ENCODE data around the gene MTFR1L.

DNA sequence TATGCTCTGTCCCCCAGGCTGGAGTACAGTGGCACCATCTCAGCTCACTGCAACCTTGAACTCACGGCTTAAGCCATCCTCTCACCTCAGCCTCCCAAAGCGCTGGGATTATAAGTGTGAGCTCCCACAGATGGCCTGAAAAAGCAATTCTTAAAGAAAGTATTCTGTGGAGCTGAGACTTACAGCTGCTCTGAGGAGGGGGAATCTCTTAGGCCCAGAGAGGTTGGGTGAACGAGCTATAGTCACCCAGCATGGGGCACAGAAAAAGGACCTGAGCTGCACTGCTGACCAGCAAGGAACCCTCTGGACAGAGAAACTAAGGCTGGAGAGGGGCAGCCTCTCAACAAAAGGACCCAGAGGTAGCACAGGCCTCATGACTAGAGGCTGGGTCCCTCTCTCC, 54.5 kb downstream of the MTFR1L start:
- TF ChIP-seq, protein P1, sequence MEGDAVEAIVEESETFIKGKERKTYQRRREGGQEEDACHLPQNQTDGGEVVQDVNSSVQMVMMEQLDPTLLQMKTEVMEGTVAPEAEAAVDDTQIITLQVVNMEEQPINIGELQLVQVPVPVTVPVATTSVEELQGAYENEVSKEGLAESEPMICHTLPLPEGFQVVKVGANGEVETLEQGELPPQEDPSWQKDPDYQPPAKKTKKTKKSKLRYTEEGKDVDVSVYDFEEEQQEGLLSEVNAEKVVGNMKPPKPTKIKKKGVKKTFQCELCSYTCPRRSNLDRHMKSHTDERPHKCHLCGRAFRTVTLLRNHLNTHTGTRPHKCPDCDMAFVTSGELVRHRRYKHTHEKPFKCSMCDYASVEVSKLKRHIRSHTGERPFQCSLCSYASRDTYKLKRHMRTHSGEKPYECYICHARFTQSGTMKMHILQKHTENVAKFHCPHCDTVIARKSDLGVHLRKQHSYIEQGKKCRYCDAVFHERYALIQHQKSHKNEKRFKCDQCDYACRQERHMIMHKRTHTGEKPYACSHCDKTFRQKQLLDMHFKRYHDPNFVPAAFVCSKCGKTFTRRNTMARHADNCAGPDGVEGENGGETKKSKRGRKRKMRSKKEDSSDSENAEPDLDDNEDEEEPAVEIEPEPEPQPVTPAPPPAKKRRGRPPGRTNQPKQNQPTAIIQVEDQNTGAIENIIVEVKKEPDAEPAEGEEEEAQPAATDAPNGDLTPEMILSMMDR (IDR thresholded peaks at IDR 0.05) = no peak
- no peak for TF ChIP-seq POLR2A (IDR thresholded peaks at IDR 0.05)

Measured in heart left ventricle (tissue), 13 donors.